Vagina (tissue), 2 donors: ENCODE measurements around the gene FUBP3.

Experiments used
- CTCF ChIP-seq, 3 experiments: fragments of 450-650 bp in 2 of 3; fragments of 200-600 bp in 1 of 3; sonication (generic) in 1 of 3; IDR thresholded peaks; one replicate each; pipeline ENCODE4 v1.5.1; 2017 to 2019; ENCODE audit warnings: antibody characterized with exemption in 3 of 3, mild to moderate bottlenecking in 2 of 3, moderate library complexity in 2 of 3
- POLR2A ChIP-seq, 2 donors: fragments of 450-650 bp; IDR thresholded peaks; one replicate each; pipeline ENCODE4 v1.6.1; 2017; ENCODE audit warnings: antibody characterized with exemption in 2 of 2, mild to moderate bottlenecking in 2 of 2, moderate library complexity in 2 of 2
- POLR2AphosphoS5 ChIP-seq, 2 donors: sonication (generic); formaldehyde crosslinking; IDR thresholded peaks; one replicate each; pipeline ENCODE4 v1.9.0; 2017; ENCODE audit warnings: antibody characterized with exemption in 2 of 2, mild to moderate bottlenecking in 2 of 2, low read depth in 1 of 2; ENCODE audit not compliant: insufficient read depth in 1 of 2

GRCh38 chr9:130665029-130665430 is 85.7 kb downstream of the FUBP3 start:
- no peak for TF ChIP-seq POLR2A (IDR thresholded peaks at IDR 0.05)
- no peak for TF ChIP-seq CTCF (IDR thresholded peaks at IDR 0.05)
- no peak for TF ChIP-seq POLR2AphosphoS5 (IDR thresholded peaks at IDR 0.05; ENCODE audit: insufficient read depth in 1 of 2, low read depth in 1 of 2)
